ENCODE data around the gene PEX5L. TPM values are rescaled to one million over a fixed set of nuclear protein-coding genes. Genes with fewer than 3 reads are reported as not detected.

PEX5L gene
- total and polyA plus RNA-seq, 2 experiments from 2014 or later, result 6.3 to 7.0 TPM

DNA sequence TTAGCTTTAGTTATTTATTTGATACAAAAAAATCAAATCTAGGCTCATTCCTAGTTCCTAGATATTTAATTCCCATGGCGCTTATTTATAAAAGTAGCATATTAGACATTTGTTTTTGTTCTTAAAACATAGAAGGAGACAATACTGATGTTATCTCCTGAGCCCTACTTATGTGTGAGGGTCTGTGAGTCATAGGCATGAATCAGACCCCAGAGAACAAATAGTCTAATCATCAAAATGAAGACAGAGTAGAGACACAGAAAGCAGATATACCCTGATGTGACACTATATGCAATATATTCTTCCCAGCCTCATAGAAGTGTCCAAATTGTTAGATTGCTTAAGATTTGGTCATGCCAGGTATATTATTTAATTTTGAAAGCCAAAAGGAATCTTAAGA is 44.9 kb downstream of the PEX5L start:
- TF ChIP-seq, protein P1, sequence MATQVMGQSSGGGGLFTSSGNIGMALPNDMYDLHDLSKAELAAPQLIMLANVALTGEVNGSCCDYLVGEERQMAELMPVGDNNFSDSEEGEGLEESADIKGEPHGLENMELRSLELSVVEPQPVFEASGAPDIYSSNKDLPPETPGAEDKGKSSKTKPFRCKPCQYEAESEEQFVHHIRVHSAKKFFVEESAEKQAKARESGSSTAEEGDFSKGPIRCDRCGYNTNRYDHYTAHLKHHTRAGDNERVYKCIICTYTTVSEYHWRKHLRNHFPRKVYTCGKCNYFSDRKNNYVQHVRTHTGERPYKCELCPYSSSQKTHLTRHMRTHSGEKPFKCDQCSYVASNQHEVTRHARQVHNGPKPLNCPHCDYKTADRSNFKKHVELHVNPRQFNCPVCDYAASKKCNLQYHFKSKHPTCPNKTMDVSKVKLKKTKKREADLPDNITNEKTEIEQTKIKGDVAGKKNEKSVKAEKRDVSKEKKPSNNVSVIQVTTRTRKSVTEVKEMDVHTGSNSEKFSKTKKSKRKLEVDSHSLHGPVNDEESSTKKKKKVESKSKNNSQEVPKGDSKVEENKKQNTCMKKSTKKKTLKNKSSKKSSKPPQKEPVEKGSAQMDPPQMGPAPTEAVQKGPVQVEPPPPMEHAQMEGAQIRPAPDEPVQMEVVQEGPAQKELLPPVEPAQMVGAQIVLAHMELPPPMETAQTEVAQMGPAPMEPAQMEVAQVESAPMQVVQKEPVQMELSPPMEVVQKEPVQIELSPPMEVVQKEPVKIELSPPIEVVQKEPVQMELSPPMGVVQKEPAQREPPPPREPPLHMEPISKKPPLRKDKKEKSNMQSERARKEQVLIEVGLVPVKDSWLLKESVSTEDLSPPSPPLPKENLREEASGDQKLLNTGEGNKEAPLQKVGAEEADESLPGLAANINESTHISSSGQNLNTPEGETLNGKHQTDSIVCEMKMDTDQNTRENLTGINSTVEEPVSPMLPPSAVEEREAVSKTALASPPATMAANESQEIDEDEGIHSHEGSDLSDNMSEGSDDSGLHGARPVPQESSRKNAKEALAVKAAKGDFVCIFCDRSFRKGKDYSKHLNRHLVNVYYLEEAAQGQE (IDR thresholded peaks at IDR 0.05; ENCODE audit: unreplicated experiment), result no peak
- TF ChIP-seq EZH2phosphoT487 (IDR thresholded peaks at IDR 0.05; ENCODE audit: unreplicated experiment) (no peak), EZH2 (IDR thresholded peaks at IDR 0.05; ENCODE audit: low read depth, unreplicated experiment) (no peak), CREB1 (CRISPR knock-in tag; IDR thresholded peaks at IDR 0.05; ENCODE audit: low read depth) (no peak), ZNF114 (CRISPR knock-in tag; IDR thresholded peaks at IDR 0.05) (no peak), POLR2AphosphoS5 (IDR thresholded peaks at IDR 0.05; ENCODE audit: low read depth) (no peak), NANOG (IDR thresholded peaks at IDR 0.05; ENCODE audit: borderline replicate concordance) (no peak), JUNB (IDR thresholded peaks at IDR 0.05; ENCODE audit: unreplicated experiment) (no peak), STAT1 (IDR thresholded peaks at IDR 0.05; ENCODE audit: unreplicated experiment) (no peak), ZNF331 (CRISPR knock-in tag; IDR thresholded peaks at IDR 0.05; ENCODE audit: low read depth) (no peak)
- TF ChIP-seq, protein P2, sequence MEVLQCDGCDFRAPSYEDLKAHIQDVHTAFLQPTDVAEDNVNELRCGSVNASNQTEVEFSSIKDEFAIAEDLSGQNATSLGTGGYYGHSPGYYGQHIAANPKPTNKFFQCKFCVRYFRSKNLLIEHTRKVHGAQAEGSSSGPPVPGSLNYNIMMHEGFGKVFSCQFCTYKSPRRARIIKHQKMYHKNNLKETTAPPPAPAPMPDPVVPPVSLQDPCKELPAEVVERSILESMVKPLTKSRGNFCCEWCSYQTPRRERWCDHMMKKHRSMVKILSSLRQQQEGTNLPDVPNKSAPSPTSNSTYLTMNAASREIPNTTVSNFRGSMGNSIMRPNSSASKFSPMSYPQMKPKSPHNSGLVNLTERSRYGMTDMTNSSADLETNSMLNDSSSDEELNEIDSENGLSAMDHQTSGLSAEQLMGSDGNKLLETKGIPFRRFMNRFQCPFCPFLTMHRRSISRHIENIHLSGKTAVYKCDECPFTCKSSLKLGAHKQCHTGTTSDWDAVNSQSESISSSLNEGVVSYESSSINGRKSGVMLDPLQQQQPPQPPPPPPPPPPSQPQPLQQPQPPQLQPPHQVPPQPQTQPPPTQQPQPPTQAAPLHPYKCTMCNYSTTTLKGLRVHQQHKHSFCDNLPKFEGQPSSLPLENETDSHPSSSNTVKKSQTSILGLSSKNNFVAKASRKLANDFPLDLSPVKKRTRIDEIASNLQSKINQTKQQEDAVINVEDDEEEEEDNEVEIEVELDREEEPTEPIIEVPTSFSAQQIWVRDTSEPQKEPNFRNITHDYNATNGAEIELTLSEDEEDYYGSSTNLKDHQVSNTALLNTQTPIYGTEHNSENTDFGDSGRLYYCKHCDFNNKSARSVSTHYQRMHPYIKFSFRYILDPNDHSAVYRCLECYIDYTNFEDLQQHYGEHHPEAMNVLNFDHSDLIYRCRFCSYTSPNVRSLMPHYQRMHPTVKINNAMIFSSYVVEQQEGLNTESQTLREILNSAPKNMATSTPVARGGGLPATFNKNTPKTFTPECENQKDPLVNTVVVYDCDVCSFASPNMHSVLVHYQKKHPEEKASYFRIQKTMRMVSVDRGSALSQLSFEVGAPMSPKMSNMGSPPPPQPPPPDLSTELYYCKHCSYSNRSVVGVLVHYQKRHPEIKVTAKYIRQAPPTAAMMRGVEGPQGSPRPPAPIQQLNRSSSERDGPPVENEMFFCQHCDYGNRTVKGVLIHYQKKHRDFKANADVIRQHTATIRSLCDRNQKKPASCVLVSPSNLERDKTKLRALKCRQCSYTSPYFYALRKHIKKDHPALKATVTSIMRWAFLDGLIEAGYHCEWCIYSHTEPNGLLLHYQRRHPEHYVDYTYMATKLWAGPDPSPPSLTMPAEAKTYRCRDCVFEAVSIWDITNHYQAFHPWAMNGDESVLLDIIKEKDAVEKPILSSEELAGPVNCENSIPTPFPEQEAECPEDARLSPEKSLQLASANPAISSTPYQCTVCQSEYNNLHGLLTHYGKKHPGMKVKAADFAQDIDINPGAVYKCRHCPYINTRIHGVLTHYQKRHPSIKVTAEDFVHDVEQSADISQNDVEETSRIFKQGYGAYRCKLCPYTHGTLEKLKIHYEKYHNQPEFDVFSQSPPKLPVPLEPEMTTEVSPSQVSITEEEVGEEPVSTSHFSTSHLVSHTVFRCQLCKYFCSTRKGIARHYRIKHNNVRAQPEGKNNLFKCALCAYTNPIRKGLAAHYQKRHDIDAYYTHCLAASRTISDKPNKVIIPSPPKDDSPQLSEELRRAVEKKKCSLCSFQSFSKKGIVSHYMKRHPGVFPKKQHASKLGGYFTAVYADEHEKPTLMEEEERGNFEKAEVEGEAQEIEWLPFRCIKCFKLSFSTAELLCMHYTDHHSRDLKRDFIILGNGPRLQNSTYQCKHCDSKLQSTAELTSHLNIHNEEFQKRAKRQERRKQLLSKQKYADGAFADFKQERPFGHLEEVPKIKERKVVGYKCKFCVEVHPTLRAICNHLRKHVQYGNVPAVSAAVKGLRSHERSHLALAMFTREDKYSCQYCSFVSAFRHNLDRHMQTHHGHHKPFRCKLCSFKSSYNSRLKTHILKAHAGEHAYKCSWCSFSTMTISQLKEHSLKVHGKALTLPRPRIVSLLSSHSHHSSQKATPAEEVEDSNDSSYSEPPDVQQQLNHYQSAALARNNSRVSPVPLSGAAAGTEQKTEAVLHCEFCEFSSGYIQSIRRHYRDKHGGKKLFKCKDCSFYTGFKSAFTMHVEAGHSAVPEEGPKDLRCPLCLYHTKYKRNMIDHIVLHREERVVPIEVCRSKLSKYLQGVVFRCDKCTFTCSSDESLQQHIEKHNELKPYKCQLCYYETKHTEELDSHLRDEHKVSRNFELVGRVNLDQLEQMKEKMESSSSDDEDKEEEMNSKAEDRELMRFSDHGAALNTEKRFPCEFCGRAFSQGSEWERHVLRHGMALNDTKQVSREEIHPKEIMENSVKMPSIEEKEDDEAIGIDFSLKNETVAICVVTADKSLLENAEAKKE (CRISPR knock-in tag; IDR thresholded peaks at IDR 0.05), result no peak
- TF ChIP-seq, protein P3, sequence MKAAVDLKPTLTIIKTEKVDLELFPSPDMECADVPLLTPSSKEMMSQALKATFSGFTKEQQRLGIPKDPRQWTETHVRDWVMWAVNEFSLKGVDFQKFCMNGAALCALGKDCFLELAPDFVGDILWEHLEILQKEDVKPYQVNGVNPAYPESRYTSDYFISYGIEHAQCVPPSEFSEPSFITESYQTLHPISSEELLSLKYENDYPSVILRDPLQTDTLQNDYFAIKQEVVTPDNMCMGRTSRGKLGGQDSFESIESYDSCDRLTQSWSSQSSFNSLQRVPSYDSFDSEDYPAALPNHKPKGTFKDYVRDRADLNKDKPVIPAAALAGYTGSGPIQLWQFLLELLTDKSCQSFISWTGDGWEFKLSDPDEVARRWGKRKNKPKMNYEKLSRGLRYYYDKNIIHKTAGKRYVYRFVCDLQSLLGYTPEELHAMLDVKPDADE (IDR thresholded peaks at IDR 0.05), result no peak
- TF ChIP-seq, protein P4, sequence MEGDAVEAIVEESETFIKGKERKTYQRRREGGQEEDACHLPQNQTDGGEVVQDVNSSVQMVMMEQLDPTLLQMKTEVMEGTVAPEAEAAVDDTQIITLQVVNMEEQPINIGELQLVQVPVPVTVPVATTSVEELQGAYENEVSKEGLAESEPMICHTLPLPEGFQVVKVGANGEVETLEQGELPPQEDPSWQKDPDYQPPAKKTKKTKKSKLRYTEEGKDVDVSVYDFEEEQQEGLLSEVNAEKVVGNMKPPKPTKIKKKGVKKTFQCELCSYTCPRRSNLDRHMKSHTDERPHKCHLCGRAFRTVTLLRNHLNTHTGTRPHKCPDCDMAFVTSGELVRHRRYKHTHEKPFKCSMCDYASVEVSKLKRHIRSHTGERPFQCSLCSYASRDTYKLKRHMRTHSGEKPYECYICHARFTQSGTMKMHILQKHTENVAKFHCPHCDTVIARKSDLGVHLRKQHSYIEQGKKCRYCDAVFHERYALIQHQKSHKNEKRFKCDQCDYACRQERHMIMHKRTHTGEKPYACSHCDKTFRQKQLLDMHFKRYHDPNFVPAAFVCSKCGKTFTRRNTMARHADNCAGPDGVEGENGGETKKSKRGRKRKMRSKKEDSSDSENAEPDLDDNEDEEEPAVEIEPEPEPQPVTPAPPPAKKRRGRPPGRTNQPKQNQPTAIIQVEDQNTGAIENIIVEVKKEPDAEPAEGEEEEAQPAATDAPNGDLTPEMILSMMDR (conservative IDR thresholded peaks at IDR 0.05; ENCODE audit: low read depth in 2 of 2), result no peak
- no peaks in the 10 kb centered on the region for H3K4me1 ChIP-seq (ENCODE audit: insufficient read depth)
- H3K9me3 Mint-ChIP-seq, result peaks cover 8% of the 10 kb centered on the region; the same call in 2 of the 3 replicates

More for the DNA sequence above, 44.9 kb downstream of the PEX5L start:
- H3K4me2 ChIP-seq, result no peak overlapping the region
- no peaks in the 10 kb centered on the region for H3K9me2 ChIP-seq (ENCODE audit: insufficient read depth)
- no peaks in the 10 kb centered on the region for H3F3A ChIP-seq (replicated peaks; ENCODE audit: low read depth)
- H3K27me3 ChIP-seq (ENCODE audit: insufficient read depth), result no peaks in the 10 kb centered on the region
- DNase-seq (ENCODE audit: low spot score) (no peak), ATAC-seq (no peak)
- Mint-ChIP-seq H3K27me3 (ENCODE audit: insufficient read depth, low read depth, poor library complexity) (peaks cover 4% of the 10 kb centered on the region), H3K4me1 (no peaks in the 10 kb centered on the region), H3K36me3 (ENCODE audit: low read depth) (peaks cover 10% of the 10 kb centered on the region; the same call in 2 of the 3 replicates), H3K27ac (no peak overlapping the region), H3K4me3 (no peak overlapping the region)
- H3K36me3 ChIP-seq (ENCODE audit: insufficient read depth), result no peaks in the 10 kb centered on the region
- H2AFZ ChIP-seq, result no peak overlapping the region
- no peak overlapping the region for H3K27ac ChIP-seq (ENCODE audit: low read depth)
- H3K4me3 ChIP-seq, result no peak overlapping the region
- no peaks in the 10 kb centered on the region for H3K79me2 ChIP-seq (replicated peaks; ENCODE audit: insufficient read depth)
- no peaks in the 10 kb centered on the region for H4K20me1 ChIP-seq (replicated peaks; ENCODE audit: insufficient read depth)
